HG03159 (cell line): ENCODE measurements around the gene ZNF845.
"Not testable (repeated sequence)": the region's sequence is repeated elsewhere in the genome, so short reads cannot be mapped to it uniquely, and the experiment has no call there.

Experiments used
- ATAC-seq: cut with Tn5 transposase; IDR thresholded peaks from one replicate; pipeline ENCODE4 v1.9.1; 2021; ENCODE audit warnings: mild to moderate bottlenecking, moderate library complexity; ENCODE audit not compliant: unreplicated experiment

ZNF845 gene

DNA sequence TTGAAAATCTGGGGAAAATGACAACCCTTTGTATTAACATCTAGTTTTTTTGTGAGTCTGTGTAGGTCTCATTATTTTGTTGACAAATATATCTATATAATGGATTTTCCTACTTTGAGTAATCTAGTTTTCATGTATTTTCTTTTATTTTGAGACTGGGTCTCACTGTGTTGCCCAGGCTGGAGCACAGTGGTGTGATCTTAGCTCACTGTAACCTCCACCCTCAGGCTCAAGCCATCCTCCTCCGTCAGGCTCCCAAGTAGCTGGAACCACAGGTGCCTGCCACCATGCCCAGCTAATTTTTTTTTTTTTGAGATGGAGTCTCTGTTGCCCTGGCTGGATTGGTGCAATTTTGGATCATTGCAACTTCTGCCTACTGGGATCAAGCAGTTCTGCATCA, 41.2 kb downstream of the ZNF845 start:
- no peak for ATAC-seq

DNA sequence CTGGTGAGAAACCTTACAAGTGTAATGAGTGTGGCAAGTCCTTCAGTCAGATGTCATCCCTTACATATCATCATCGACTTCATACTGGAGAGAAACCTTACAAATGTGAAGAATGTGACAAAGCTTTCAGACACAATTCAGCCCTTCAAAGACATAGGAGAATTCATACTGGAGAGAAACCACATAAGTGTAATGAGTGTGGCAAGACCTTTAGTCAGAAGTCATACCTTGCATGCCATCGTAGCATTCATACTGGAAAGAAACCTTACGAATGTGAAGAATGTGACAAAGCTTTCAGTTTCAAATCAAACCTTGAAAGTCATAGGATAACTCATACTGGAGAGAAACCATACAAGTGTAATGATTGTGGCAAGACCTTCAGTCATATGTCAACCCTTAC, 47.8 kb downstream of the ZNF845 start:
- ATAC-seq, result no peak

GRCh38 chr19:53388168-53388567, 54.6 kb downstream of the ZNF845 start:
- no peak for ATAC-seq

- ATAC-seq, result no peak
These were observed 55.4 kb downstream of the ZNF845 start for GRCh38 chr19:53388904-53389303.

GRCh38 chr19:53389571-53389970, 56.0 kb downstream of the ZNF845 start:
- no peak for ATAC-seq

- no peak for ATAC-seq
These were observed 56.4 kb downstream of the ZNF845 start for GRCh38 chr19:53389978-53390377.

- no peak for ATAC-seq
These were observed 61.0 kb downstream of the ZNF845 start for GRCh38 chr19:53394522-53394973.

DNA sequence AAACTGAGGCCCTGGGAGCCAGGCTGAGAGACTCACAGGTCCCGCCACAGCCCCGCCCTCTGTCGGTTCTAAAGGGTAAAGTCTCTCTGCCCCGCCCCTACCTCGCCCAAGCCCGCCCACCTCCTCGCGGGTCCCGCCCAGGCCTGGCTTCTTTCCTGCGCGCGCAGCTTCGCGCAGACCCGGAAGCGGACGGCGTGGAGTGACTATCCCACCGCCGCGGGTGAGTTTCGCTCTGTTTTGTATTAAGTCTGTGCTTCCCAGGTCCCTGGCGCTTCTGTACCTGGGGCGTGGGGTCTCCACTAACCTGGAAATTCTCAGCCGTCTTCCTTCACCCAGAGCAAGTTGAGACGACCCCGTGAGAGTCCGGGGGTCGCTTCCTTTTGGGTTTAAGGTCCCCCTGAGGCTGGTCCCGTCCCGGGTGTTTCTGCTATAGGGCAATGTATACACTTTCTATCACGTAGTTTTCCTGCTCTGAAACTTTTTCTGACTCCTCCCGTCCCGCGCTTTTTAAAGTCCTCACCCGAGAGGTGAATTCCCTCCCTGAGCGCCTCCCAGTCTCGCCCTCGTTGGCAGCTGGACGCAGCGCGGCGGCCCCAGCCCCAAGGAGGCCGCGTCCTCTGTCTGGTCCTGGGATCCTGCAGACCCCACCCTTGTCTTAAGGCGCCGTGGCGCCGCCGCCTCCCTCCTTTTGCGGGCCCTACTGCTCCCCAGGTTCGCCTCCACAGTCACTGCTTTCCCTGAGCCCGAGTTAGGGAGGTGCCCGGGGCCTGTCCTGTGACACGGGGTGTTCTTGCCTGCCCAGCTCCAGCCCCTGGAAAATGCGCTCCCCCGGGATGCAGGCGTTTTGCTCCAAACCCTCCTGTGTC, 61.7 kb downstream of the ZNF845 start, which contains the start of gene ZNF765:
Gene ZNF765, plus strand, starts transcription at position 176 of the 866 bp plus-strand sequence. CDS start 2,867 bp downstream, outside the sequence.
- peak; percentile 93 for ATAC-seq

DNA sequence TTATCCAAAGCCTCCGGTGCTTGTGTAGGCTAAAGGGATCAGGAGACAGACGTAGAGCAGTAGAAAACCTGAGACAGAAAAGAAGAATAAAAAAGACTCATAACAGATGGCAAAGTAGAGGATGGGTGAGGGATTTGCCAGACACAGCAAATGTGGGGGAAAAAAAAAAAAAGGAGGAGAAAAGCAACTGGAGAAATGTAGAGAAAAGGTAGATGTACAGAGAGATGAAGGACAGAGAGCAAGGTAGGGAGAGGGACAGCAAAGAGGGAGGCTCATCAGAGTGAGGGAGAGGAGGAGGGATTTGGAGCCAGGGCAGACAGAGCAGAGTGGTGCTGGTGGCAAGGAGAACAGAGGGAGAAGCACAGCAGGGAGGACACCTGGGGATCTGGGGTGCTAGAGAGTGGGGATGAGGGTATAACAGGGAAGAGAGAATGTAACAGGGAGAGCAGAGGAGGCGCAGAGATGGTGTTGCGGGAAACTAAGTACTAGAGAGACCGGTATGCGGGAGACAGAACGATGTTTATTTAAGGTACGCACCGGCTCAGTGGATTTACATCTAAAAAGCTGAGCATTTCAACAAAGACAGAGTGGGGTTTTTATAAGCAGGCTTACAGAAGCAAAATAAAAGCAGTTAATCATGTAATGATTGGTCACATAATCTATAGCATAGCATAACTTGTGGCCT, 62.4 kb downstream of the ZNF845 start:
- ATAC-seq, result not testable (repeated sequence)

GRCh38 chr19:53396525-53396868, 62.9 kb downstream of the ZNF845 start:
- ATAC-seq, result no peak

DNA sequence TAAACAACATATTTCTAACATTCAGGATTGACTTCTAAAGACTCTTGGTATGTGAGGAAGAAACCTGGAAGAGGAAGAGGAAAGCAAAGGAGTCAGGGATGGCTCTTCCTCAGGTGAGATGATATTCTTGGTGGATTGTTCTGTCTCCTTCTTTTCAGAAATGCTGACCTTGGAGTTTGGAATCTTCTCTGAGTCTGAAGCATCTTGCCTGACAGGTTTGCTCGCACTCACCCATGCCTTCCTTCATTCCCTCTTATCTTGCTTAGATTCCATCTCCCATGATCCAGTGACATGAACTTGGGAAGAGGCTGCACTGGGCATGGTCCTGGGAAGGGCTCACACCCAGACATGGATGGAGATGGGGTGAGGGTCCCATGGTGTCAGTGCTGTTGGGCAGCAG, 64.4 kb downstream of the ZNF845 start:
- not testable (repeated sequence) for ATAC-seq
